Measurements from ENCODE around the gene TSPEAR.
"Not testable (repeated sequence)": the region's sequence is repeated elsewhere in the genome, so short reads cannot be mapped to it uniquely, and the experiment has no call there.

The TSPEAR gene

GRCh38 chr21:44700101-44701022 is 11.0 kb downstream of the TSPEAR start:
- no peak overlapping the region for H3K27ac ChIP-seq (ENCODE audit: low read depth, low read length)

GRCh38 chr21:44699502-44700001 is 11.8 kb downstream of the TSPEAR start:
- Histone ChIP-seq H3K9ac (ENCODE audit: low read length) (no peak overlapping the region), H3K4me2 (ENCODE audit: low read depth, low read length, poor library complexity, severe bottlenecking) (no peak overlapping the region)
- TF ChIP-seq EZH2phosphoT487 (conservative IDR thresholded peaks at IDR 0.05; ENCODE audit: low read length) (no peak), CTCF (IDR thresholded peaks at IDR 0.05; ENCODE audit: insufficient read depth, low read length, poor library complexity, severe bottlenecking) (no peak)

More at GRCh38 chr21:44700101-44701022, 11.0 kb downstream of the TSPEAR start:
- Histone ChIP-seq H3K79me2 (ENCODE audit: insufficient read depth, low read length) (no peaks in the 10 kb centered on the region), H3K4me3 (ENCODE audit: insufficient read depth, low read length, poor library complexity, severe bottlenecking) (no peak overlapping the region), H3F3A (ENCODE audit: insufficient read depth) (no peaks in the 10 kb centered on the region), H4K20me1 (ENCODE audit: low read depth, low read length) (no peaks in the 10 kb centered on the region), H3K9ac (ENCODE audit: low read length) (no peak overlapping the region), H3K36me3 (ENCODE audit: low read length) (no peaks in the 10 kb centered on the region), H3K9me3 (ENCODE audit: insufficient read depth, low read length) (no peaks in the 10 kb centered on the region), H3K9me2 (replicated peaks; ENCODE audit: insufficient read depth, low read length) (no peaks in the 10 kb centered on the region), H2AFZ (ENCODE audit: low read depth, low read length, severe bottlenecking) (no peak overlapping the region), H3K4me2 (ENCODE audit: low read depth, low read length, poor library complexity, severe bottlenecking) (no peak overlapping the region), H3K27me3 (ENCODE audit: low read length) (no peaks in the 10 kb centered on the region)
- TF ChIP-seq EZH2phosphoT487 (conservative IDR thresholded peaks at IDR 0.05; ENCODE audit: low read length), result no peak
- no peak for TF ChIP-seq CTCF (IDR thresholded peaks at IDR 0.05; ENCODE audit: insufficient read depth, low read length, poor library complexity, severe bottlenecking)

GRCh38 chr21:44697811-44698734 is 13.3 kb downstream of the TSPEAR start:
- TF ChIP-seq CTCF (IDR thresholded peaks at IDR 0.05; ENCODE audit: insufficient read depth, low read length, poor library complexity, severe bottlenecking) (no peak), EZH2phosphoT487 (conservative IDR thresholded peaks at IDR 0.05; ENCODE audit: low read length) (no peak)
- H3K27ac ChIP-seq (ENCODE audit: low read depth, low read length), result no peak overlapping the region
- H4K20me1 ChIP-seq (ENCODE audit: low read depth, low read length), result no peaks in the 10 kb centered on the region
- H3K9me2 ChIP-seq (replicated peaks; ENCODE audit: insufficient read depth, low read length), result no peaks in the 10 kb centered on the region
- no peak overlapping the region for H2AFZ ChIP-seq (ENCODE audit: low read depth, low read length, severe bottlenecking)
- H3K9ac ChIP-seq (ENCODE audit: low read length), result no peak overlapping the region
- H3K4me3 ChIP-seq (ENCODE audit: insufficient read depth, low read length, poor library complexity, severe bottlenecking), result no peak overlapping the region
- no peaks in the 10 kb centered on the region for H3K36me3 ChIP-seq (ENCODE audit: low read length)
- no peaks in the 10 kb centered on the region for H3F3A ChIP-seq (ENCODE audit: insufficient read depth)
- no peaks in the 10 kb centered on the region for H3K9me3 ChIP-seq (ENCODE audit: insufficient read depth, low read length)
- H3K27me3 ChIP-seq (ENCODE audit: low read length), result no peaks in the 10 kb centered on the region
- no peaks in the 10 kb centered on the region for H3K79me2 ChIP-seq (ENCODE audit: insufficient read depth, low read length)
- no peak overlapping the region for H3K4me2 ChIP-seq (ENCODE audit: low read depth, low read length, poor library complexity, severe bottlenecking)

More at GRCh38 chr21:44699502-44700001, 11.8 kb downstream of the TSPEAR start:
- no peaks in the 10 kb centered on the region for H3K36me3 ChIP-seq (ENCODE audit: low read length)
- H2AFZ ChIP-seq (ENCODE audit: low read depth, low read length, severe bottlenecking), result no peak overlapping the region
- H4K20me1 ChIP-seq (ENCODE audit: low read depth, low read length), result no peaks in the 10 kb centered on the region
- no peaks in the 10 kb centered on the region for H3K79me2 ChIP-seq (ENCODE audit: insufficient read depth, low read length)
- no peaks in the 10 kb centered on the region for H3K9me2 ChIP-seq (replicated peaks; ENCODE audit: insufficient read depth, low read length)
- no peaks in the 10 kb centered on the region for H3F3A ChIP-seq (ENCODE audit: insufficient read depth)
- no peaks in the 10 kb centered on the region for H3K9me3 ChIP-seq (ENCODE audit: insufficient read depth, low read length)
- H3K27ac ChIP-seq (ENCODE audit: low read depth, low read length), result no peak overlapping the region
- H3K27me3 ChIP-seq (ENCODE audit: low read length), result no peaks in the 10 kb centered on the region
- no peak overlapping the region for H3K4me3 ChIP-seq (ENCODE audit: insufficient read depth, low read length, poor library complexity, severe bottlenecking)

- H4K20me1 ChIP-seq (ENCODE audit: low read depth, low read length); H3K27me3 ChIP-seq (ENCODE audit: low read length); H3F3A ChIP-seq (ENCODE audit: insufficient read depth); H3K27ac ChIP-seq (ENCODE audit: low read depth, low read length); H3K4me3 ChIP-seq (ENCODE audit: insufficient read depth, low read length, poor library complexity, severe bottlenecking); H2AFZ ChIP-seq (ENCODE audit: low read depth, low read length, severe bottlenecking); H3K9ac ChIP-seq (ENCODE audit: low read length); H3K9me2 ChIP-seq (replicated peaks; ENCODE audit: insufficient read depth, low read length); H3K79me2 ChIP-seq (ENCODE audit: insufficient read depth, low read length); H3K4me2 ChIP-seq (ENCODE audit: low read depth, low read length, poor library complexity, severe bottlenecking); H3K9me3 ChIP-seq (ENCODE audit: insufficient read depth, low read length); H3K36me3 ChIP-seq (ENCODE audit: low read length): not testable (repeated sequence)
These were observed 14.1 kb downstream of the TSPEAR start, which contains the start of gene KRTAP10-12 for GRCh38 chr21:44697172-44697810. TSS of gene KRTAP10-12 (plus strand) at chr21:44697172. CDS start at chr21:44697202, 30 bp downstream.

Measured in SU-DHL-6 (cell line).